ENCODE results near the gene RNF8. TPM values are rescaled to one million over a fixed set of nuclear protein-coding genes. Genes with fewer than 3 reads are reported as not detected.
A peak's percentile ranks its signal among the peaks of the same experiment; 100 is the strongest.
"Not testable (repeated sequence)": the region's sequence is repeated elsewhere in the genome, so short reads cannot be mapped to it uniquely, and the experiment has no call there.

Gene RNF8
- 10.2 and 11.6 TPM in 2 replicates for total RNA-seq (2014; rRNA removed; shearing (Covaris generic))

GRCh38 chr6:37353761-37354525 is at the start of gene RNF8:
Gene RNF8, plus strand, starts transcription at chr6:37353983. Its CDS starts 182 bp downstream, at chr6:37354165.
- peak; percentile 81 for DNase-seq (ENCODE audit: low spot score)

- DNase-seq (ENCODE audit: low spot score) = no peak
Measured at GRCh38 chr6:37304766-37305165, 49.0 kb upstream of the RNF8 start.

GRCh38 chr6:37305841-37306425 is 47.9 kb upstream of the RNF8 start:
- DNase-seq (ENCODE audit: low spot score) = no peak

GRCh38 chr6:37306624-37307222 is 47.1 kb upstream of the RNF8 start:
- DNase-seq (ENCODE audit: low spot score) = no peak

GRCh38 chr6:37307484-37307883 is 46.3 kb upstream of the RNF8 start:
- not testable (repeated sequence) for DNase-seq (ENCODE audit: low spot score)

GRCh38 chr6:37308069-37308815 is 45.5 kb upstream of the RNF8 start:
- no peak for DNase-seq (ENCODE audit: low spot score)

- no peak for DNase-seq (ENCODE audit: low spot score)
Measured at GRCh38 chr6:37309046-37309445, 44.7 kb upstream of the RNF8 start.

GRCh38 chr6:37309692-37310091 is 44.1 kb upstream of the RNF8 start:
- DNase-seq (ENCODE audit: low spot score) = no peak

GRCh38 chr6:37310966-37311365 is 42.8 kb upstream of the RNF8 start:
- no peak for DNase-seq (ENCODE audit: low spot score)

GRCh38 chr6:37311741-37312473 is 41.9 kb upstream of the RNF8 start:
- DNase-seq (ENCODE audit: low spot score) = no peak

- DNase-seq (ENCODE audit: low spot score) = no peak
Measured at GRCh38 chr6:37313723-37314486, 39.9 kb upstream of the RNF8 start.

- DNase-seq (ENCODE audit: low spot score) = peak; percentile 49
Measured at GRCh38 chr6:37314487-37315156, 39.2 kb upstream of the RNF8 start.

- DNase-seq (ENCODE audit: low spot score) = no peak
Measured at GRCh38 chr6:37315157-37315515, 38.6 kb upstream of the RNF8 start.

GRCh38 chr6:37316071-37316470 is 37.7 kb upstream of the RNF8 start:
- no peak for DNase-seq (ENCODE audit: low spot score)

GRCh38 chr6:37317312-37318038 is 36.3 kb upstream of the RNF8 start:
- no peak for DNase-seq (ENCODE audit: low spot score)

- no peak for DNase-seq (ENCODE audit: low spot score)
Measured at GRCh38 chr6:37319156-37319555, 34.6 kb upstream of the RNF8 start.

- no peak for DNase-seq (ENCODE audit: low spot score)
Measured at GRCh38 chr6:37319856-37320480, 33.8 kb upstream of the RNF8 start.

GRCh38 chr6:37320646-37321045 is 33.1 kb upstream of the RNF8 start:
- DNase-seq (ENCODE audit: low spot score) = no peak

GRCh38 chr6:37321101-37321500 is 32.7 kb upstream of the RNF8 start:
- DNase-seq (ENCODE audit: low spot score) = no peak
